Vagina (tissue), 2 donors: Measurements from ENCODE around the gene EEF1A2. TPM values are rescaled to one million over a fixed set of nuclear protein-coding genes. Genes with fewer than 3 reads are reported as not detected.

Experiments
- DNase-seq, 2 donors: peaks; one replicate each; pipeline ENCODE4 v3.0.0-alpha.2; 2017; ENCODE audit errors: extremely low spot score in 2 of 2
- H3K27ac ChIP-seq: fragments of 200-600 bp; sonication (generic); one replicate; pipeline ENCODE4 v1.5.1; 2019
- H3K27me3 ChIP-seq: fragments of 200-600 bp; sonication (generic); one replicate; pipeline ENCODE4 v1.5.1; 2019
- H3K36me3 ChIP-seq, 2 donors: fragments of 200-600 bp; sonication (generic); one replicate each; pipeline ENCODE4 v1.5.1; 2017 to 2019
- H3K4me1 ChIP-seq: fragments of 200-600 bp; sonication (generic); one replicate; pipeline ENCODE4 v1.5.1; 2019
- H3K4me3 ChIP-seq, 2 donors: fragments of 200-600 bp; sonication (generic); 1 replicate in 1 of 2; 2 replicates in 1 of 2; pipeline ENCODE4 v1.5.1; 2016 to 2019
- H3K9me3 ChIP-seq: fragments of 200-600 bp; sonication (generic); one replicate; pipeline ENCODE4 v1.5.1; 2019
- POLR2A ChIP-seq, 2 donors: fragments of 450-650 bp; IDR thresholded peaks; one replicate each; pipeline ENCODE4 v1.6.1; 2017; ENCODE audit warnings: antibody characterized with exemption in 2 of 2, mild to moderate bottlenecking in 2 of 2, moderate library complexity in 2 of 2
- POLR2AphosphoS5 ChIP-seq, 2 donors: sonication (generic); formaldehyde crosslinking; IDR thresholded peaks; one replicate each; pipeline ENCODE4 v1.9.0; 2017; ENCODE audit warnings: antibody characterized with exemption in 2 of 2, mild to moderate bottlenecking in 2 of 2, low read depth in 1 of 2; ENCODE audit not compliant: insufficient read depth in 1 of 2
- intact Hi-C: fragments of 100-400 bp; cut with DNase I; formaldehyde crosslinking; loops from one replicate; pipeline ENCODE4 v1.15.1; 2023
- total RNA-seq: library from RNA; depleted of rRNA; stranded (reverse); fragments of >200 nt; gene quantifications from one replicate; pipeline ENCODE4 v1.2.3, GENCODE V29; 2016
- TF ChIP-seq, protein P1 (sequence below), 3 experiments: fragments of 450-650 bp in 2 of 3; fragments of 200-600 bp in 1 of 3; sonication (generic) in 1 of 3; IDR thresholded peaks; one replicate each; pipeline ENCODE4 v1.5.1; 2017 to 2019; ENCODE audit warnings: antibody characterized with exemption in 3 of 3, mild to moderate bottlenecking in 2 of 3, moderate library complexity in 2 of 3

The EEF1A2 gene
- total RNA-seq, 1 donor from 2014 or later: 9.8 TPM

DNA sequence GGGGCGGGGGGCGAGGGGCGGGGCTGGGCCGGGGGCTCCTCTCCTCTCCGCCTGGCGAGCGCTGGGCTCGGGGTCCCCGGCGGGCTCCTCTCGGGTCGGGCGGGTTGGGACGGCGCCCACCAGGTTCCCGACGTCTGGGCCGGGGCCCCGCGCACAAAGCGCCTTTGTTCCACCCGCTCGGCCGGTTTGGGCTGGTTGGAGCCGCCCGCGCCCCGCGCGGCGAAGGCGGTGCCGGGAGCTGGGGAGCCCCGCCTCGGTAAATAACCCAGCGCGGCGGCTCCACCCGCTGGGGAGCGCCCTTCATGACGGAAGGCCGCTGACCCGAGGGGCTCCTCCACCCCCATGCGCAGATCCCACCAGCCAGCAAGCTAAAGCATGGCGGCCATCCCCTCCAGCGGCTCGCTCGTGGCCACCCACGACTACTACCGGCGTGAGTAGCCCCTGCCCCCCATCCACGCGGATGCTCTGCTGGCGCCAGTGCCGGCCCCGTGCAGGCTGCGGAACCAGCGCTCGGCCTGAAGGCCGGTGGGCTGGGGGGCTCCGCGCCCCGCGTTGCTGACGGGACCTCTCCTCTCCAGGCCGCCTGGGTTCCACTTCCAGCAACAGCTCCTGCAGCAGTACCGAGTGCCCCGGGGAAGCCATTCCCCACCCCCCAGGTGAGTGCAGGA, 22.2 kb upstream of the EEF1A2 start:
- intact Hi-C loops: no loop called here
- Histone ChIP-seq H3K27ac (peak overlapping the region; percentile 97), H3K9me3 (no peaks in the 10 kb centered on the region), H3K27me3 (no peaks in the 10 kb centered on the region), H3K36me3 (no peaks in the 10 kb centered on the region), H3K4me3 (peak overlapping the region; percentile 58 to 94), H3K4me1 (peaks cover 35% of the 10 kb centered on the region)
- TF ChIP-seq POLR2A (IDR thresholded peaks at IDR 0.05): no peak
- TF ChIP-seq, protein P1, sequence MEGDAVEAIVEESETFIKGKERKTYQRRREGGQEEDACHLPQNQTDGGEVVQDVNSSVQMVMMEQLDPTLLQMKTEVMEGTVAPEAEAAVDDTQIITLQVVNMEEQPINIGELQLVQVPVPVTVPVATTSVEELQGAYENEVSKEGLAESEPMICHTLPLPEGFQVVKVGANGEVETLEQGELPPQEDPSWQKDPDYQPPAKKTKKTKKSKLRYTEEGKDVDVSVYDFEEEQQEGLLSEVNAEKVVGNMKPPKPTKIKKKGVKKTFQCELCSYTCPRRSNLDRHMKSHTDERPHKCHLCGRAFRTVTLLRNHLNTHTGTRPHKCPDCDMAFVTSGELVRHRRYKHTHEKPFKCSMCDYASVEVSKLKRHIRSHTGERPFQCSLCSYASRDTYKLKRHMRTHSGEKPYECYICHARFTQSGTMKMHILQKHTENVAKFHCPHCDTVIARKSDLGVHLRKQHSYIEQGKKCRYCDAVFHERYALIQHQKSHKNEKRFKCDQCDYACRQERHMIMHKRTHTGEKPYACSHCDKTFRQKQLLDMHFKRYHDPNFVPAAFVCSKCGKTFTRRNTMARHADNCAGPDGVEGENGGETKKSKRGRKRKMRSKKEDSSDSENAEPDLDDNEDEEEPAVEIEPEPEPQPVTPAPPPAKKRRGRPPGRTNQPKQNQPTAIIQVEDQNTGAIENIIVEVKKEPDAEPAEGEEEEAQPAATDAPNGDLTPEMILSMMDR (IDR thresholded peaks at IDR 0.05): no peak
- TF ChIP-seq POLR2AphosphoS5 (IDR thresholded peaks at IDR 0.05; ENCODE audit: insufficient read depth in 1 of 2, low read depth in 1 of 2): no peak
- DNase-seq: no peak

DNA sequence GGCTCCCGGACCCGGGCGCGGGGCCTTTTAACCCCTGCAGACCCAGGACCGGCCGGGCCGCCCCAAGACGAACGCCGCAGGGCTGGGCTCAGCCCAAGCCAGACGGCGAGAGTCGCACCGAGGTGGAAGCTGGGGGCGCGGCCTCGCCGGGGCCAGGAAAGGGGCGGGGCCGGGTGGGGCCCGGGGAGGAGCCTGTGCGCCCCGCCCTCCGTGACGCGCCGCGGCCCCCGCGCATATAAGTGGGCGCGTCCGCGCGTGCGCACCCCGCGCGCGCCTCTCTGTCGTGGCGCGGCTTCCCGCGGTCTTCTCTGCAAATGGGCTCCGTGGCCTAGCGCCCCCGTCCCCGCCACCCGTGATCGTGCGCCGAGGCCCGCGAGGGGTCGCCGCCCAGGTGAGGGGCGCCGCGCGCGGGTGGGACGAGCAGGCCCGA, 21.6 kb upstream of the EEF1A2 start, which contains the start of gene PPDPF:
Gene PPDPF, plus strand, starts transcription at position 262 of the 430 bp plus-strand sequence. CDS start 544 bp downstream, outside the sequence.
- intact Hi-C loops: no loop called here
- no peaks in the 10 kb centered on the region for H3K36me3 ChIP-seq
- no peaks in the 10 kb centered on the region for H3K9me3 ChIP-seq
- H3K4me1 ChIP-seq: peaks cover 35% of the 10 kb centered on the region
- TF ChIP-seq POLR2A (IDR thresholded peaks at IDR 0.05): peak in 1 of 2 donors; percentile 93
- TF ChIP-seq POLR2AphosphoS5 (IDR thresholded peaks at IDR 0.05; ENCODE audit: insufficient read depth in 1 of 2, low read depth in 1 of 2): peak in 1 of 2 donors; percentile 67
- TF ChIP-seq, protein P1 (IDR thresholded peaks at IDR 0.05): no peak
- H3K27ac ChIP-seq: peak within 1 kb of the TSS; percentile 97
- H3K27me3 ChIP-seq: no peaks in the 10 kb centered on the region
- H3K4me3 ChIP-seq: peak within 1 kb of the TSS; percentile 58 to 94
- no peak for DNase-seq

- no peaks in the 10 kb centered on the region for H3K36me3 ChIP-seq
- peaks cover 35% of the 10 kb centered on the region for H3K4me1 ChIP-seq
- intact Hi-C loops: no loop called here
- H3K4me3 ChIP-seq: peak overlapping the region; percentile 58 to 94
- H3K9me3 ChIP-seq: no peaks in the 10 kb centered on the region
- DNase-seq: no peak
- peak in 1 of 2 donors; percentile 38 for TF ChIP-seq POLR2AphosphoS5 (IDR thresholded peaks at IDR 0.05; ENCODE audit: insufficient read depth in 1 of 2, low read depth in 1 of 2)
- TF ChIP-seq, protein P1 (IDR thresholded peaks at IDR 0.05): no peak
- H3K27ac ChIP-seq: peak overlapping the region; percentile 97
- no peaks in the 10 kb centered on the region for H3K27me3 ChIP-seq
Measured at GRCh38 chr20:63519668-63520503, 21.0 kb upstream of the EEF1A2 start.

- H3K36me3 ChIP-seq: no peaks in the 10 kb centered on the region
- intact Hi-C loops: no loop called here
Measured at GRCh38 chr20:63518946-63519667, 20.2 kb upstream of the EEF1A2 start.

More at GRCh38 chr20:63518946-63519667, 20.2 kb upstream of the EEF1A2 start:
- TF ChIP-seq, protein P1 (IDR thresholded peaks at IDR 0.05): no peak
- TF ChIP-seq POLR2A (IDR thresholded peaks at IDR 0.05): no peak
- DNase-seq: no peak
- H3K4me3 ChIP-seq: peak overlapping the region; percentile 58 to 94
- H3K27ac ChIP-seq: peak overlapping the region; percentile 97
- H3K9me3 ChIP-seq: no peaks in the 10 kb centered on the region
- peaks cover 35% of the 10 kb centered on the region for H3K4me1 ChIP-seq
- H3K27me3 ChIP-seq: no peaks in the 10 kb centered on the region
